HepG2 (cell line): ENCODE measurements around the gene CD9. TPM values are rescaled to one million over a fixed set of nuclear protein-coding genes. Genes with fewer than 3 reads are reported as not detected.

Experiments used
- ARNTL ChIP-seq: sonication (generic); formaldehyde crosslinking; IDR thresholded peaks from 2 replicates; pipeline ENCODE4 v1.4.0; 2020; ENCODE audit warnings: mild to moderate bottlenecking, missing genetic modification reagents
- GATAD2A ChIP-seq: IDR thresholded peaks from 2 replicates; pipeline ENCODE4 v1.6.1; 2016
- HDAC6 ChIP-seq: fragments of 200-600 bp; sonication (generic); IDR thresholded peaks from 2 replicates; pipeline ENCODE4 v1.7.0; 2017; ENCODE audit warnings: mild to moderate bottlenecking, antibody characterized with exemption, low read length, low read depth
- HMG20A ChIP-seq: IDR thresholded peaks from 2 replicates; pipeline ENCODE4 v1.6.1; 2016; ENCODE audit warnings: borderline replicate concordance
- KLF13 ChIP-seq: sonication (generic); formaldehyde crosslinking; IDR thresholded peaks from 2 replicates; pipeline ENCODE4 v1.4.0; 2020; ENCODE audit warnings: mild to moderate bottlenecking, missing genetic modification reagents
- KMT2B ChIP-seq: IDR thresholded peaks from 2 replicates; pipeline ENCODE4 v1.6.1; 2016; ENCODE audit warnings: missing genetic modification reagents, missing compliant biosample characterization
- LRRFIP1 ChIP-seq: sonication (generic); formaldehyde crosslinking; conservative IDR thresholded peaks from 2 replicates; pipeline ENCODE4 v1.4.0; 2020; ENCODE audit warnings: missing genetic modification reagents
- MED1 ChIP-seq: sonication (generic); formaldehyde crosslinking; IDR thresholded peaks from 2 replicates; pipeline ENCODE4 v1.4.0; 2020; ENCODE audit warnings: missing genetic modification reagents
- ONECUT2 ChIP-seq: sonication (generic); formaldehyde crosslinking; IDR thresholded peaks from 2 replicates; pipeline ENCODE4 v1.4.0; 2020; ENCODE audit warnings: missing genetic modification reagents
- PRDM4 ChIP-seq: sonication (generic); formaldehyde crosslinking; IDR thresholded peaks from 2 replicates; pipeline ENCODE4 v1.9.0; 2021; ENCODE audit warnings: missing genetic modification reagents, borderline replicate concordance
- SAFB2 ChIP-seq: sonication (generic); formaldehyde crosslinking; IDR thresholded peaks from 2 replicates; pipeline ENCODE4 v1.5.1; 2020; ENCODE audit warnings: missing genetic modification reagents, low read depth, mild to moderate bottlenecking, borderline replicate concordance
- SALL1 ChIP-seq: sonication (generic); formaldehyde crosslinking; IDR thresholded peaks from 2 replicates; pipeline ENCODE4 v1.8.0; 2022; ENCODE audit warnings: mild to moderate bottlenecking, missing genetic modification reagents
- SAP130 ChIP-seq: IDR thresholded peaks from 2 replicates; pipeline ENCODE4 v1.6.1; 2016; ENCODE audit warnings: low read depth
- SIX1 ChIP-seq: sonication (generic); formaldehyde crosslinking; IDR thresholded peaks from 2 replicates; pipeline ENCODE4 v1.4.0; 2020; ENCODE audit warnings: missing genetic modification reagents, borderline replicate concordance
- ZC3H4 ChIP-seq: sonication (generic); formaldehyde crosslinking; IDR thresholded peaks from 2 replicates; pipeline ENCODE4 v1.4.0; 2020; ENCODE audit warnings: missing genetic modification reagents, borderline replicate concordance
- ZNF318 ChIP-seq: sonication (generic); formaldehyde crosslinking; IDR thresholded peaks from 2 replicates; pipeline ENCODE4 v1.4.0; 2020; ENCODE audit warnings: mild to moderate bottlenecking, missing genetic modification reagents
- ZNF644 ChIP-seq: IDR thresholded peaks from 2 replicates; pipeline ENCODE4 v1.6.1; 2016; ENCODE audit warnings: low read depth
- ZNF749 ChIP-seq: sonication (generic); formaldehyde crosslinking; IDR thresholded peaks from 2 replicates; pipeline ENCODE4 v1.8.0; 2022; ENCODE audit warnings: mild to moderate bottlenecking, missing genetic modification reagents, moderate library complexity, borderline replicate concordance
- polyA plus RNA-seq, 8 experiments: library from polyadenylated mRNA; depleted of rRNA in 3 of 8; stranded (reverse) in 7 of 8; unstranded in 1 of 8; fragments of >200 nt; fragmentation: Illumina TruSeq in 4 of 8; extraction: Trizol in 4 of 8; gene quantifications; 2 replicates each; pipeline versions ENCODE4 v1.2.1 to v1.2.3, GENCODE V29; 2011 to 2016; ENCODE audit warnings: low read depth in 4 of 8, missing spikeins in 1 of 8, mixed read lengths in 1 of 8; ENCODE audit not compliant: insufficient read depth in 1 of 8
- total RNA-seq, 5 experiments: library from RNA; depleted of rRNA; stranded (reverse); fragments of >200 nt; fragmentation: Illumina TruSeq; extraction: Trizol; gene quantifications; 2 replicates each; pipeline ENCODE4 v1.2.3, GENCODE V29; 2016; ENCODE audit warnings: low read depth in 1 of 5

CD9 gene
- total and polyA plus RNA-seq, 2 of the 13 experiments (the other 11 are each of a cell fraction or from before 2014, with no cell fraction given) = 5.8 to 38.3 TPM

GRCh38 chr12:6263931-6264330 is 63.7 kb downstream of the CD9 start (continued):
- TF ChIP-seq ZNF318 (no peak), SAFB2 (no peak), ZC3H4 (no peak), KLF13 (CRISPR knock-in tag) (no peak), ZNF644 (CRISPR knock-in tag) (0 out of 2 replicates have a peak, but pooled peaks have one; percentile 51), SIX1 (CRISPR knock-in tag) (peak; percentile 80; the same call in 1 of the 2 replicates), KMT2B (no peak), PRDM4 (CRISPR knock-in tag) (no peak), SAP130 (CRISPR knock-in tag) (peak; percentile 29; the same call in 1 of the 2 replicates), HMG20A (CRISPR knock-in tag) (peak; percentile 24; the same call in 1 of the 2 replicates), ARNTL (CRISPR knock-in tag) (no peak), MED1 (CRISPR knock-in tag) (0 out of 2 replicates have a peak, but pooled peaks have one; percentile 37), ONECUT2 (CRISPR knock-in tag) (no peak), SALL1 (CRISPR knock-in tag) (0 out of 2 replicates have a peak, but pooled peaks have one; percentile 21), HDAC6 (no peak), ZNF749 (CRISPR knock-in tag) (no peak), GATAD2A (CRISPR knock-in tag) (peak; percentile 23; the same call in 1 of the 2 replicates), LRRFIP1 (CRISPR knock-in tag) (no peak)
